NT2/D1 (cell line): ENCODE data around the gene ITPRIP.
A peak's percentile ranks its signal among the peaks of the same experiment; 100 is the strongest.

Experiments used
- DNase-seq: peaks from one replicate; pipeline ENCODE4 v3.0.0-alpha.2; 2011; ENCODE audit warnings: low read depth, low spot score
- H3K27me3 ChIP-seq: 2 replicates; pipeline ENCODE4 v1.6.0; 2011; ENCODE audit warnings: mild to moderate bottlenecking; ENCODE audit not compliant: insufficient read length, insufficient read depth
- H3K36me3 ChIP-seq: 2 replicates; pipeline ENCODE4 v1.6.1; 2011; ENCODE audit warnings: mild to moderate bottlenecking, low read length, mixed read lengths; ENCODE audit not compliant: insufficient read depth, insufficient read length
- H3K4me1 ChIP-seq: 2 replicates; pipeline ENCODE4 v1.5.1; 2011; ENCODE audit not compliant: insufficient read depth, insufficient read length
- H3K4me3 ChIP-seq: 2 replicates; pipeline ENCODE4 v1.5.1; 2011; ENCODE audit warnings: low read depth; ENCODE audit not compliant: insufficient read length
- H3K9ac ChIP-seq: 2 replicates; pipeline ENCODE4 v1.6.0; 2011; ENCODE audit warnings: low read depth; ENCODE audit not compliant: insufficient read length
- H3K9me3 ChIP-seq: 2 replicates; pipeline ENCODE4 v1.5.1; 2011; ENCODE audit warnings: mild to moderate bottlenecking, low read length; ENCODE audit not compliant: insufficient read depth
- SUZ12 ChIP-seq: IDR thresholded peaks from 2 replicates; pipeline ENCODE4 v1.6.1; 2011; ENCODE audit not compliant: insufficient read length, insufficient read depth; ENCODE audit errors: extremely low read depth
- YY1 ChIP-seq: IDR thresholded peaks from 2 replicates; pipeline ENCODE4 v1.6.1; 2011; ENCODE audit not compliant: insufficient read length, insufficient read depth
- ZNF274 ChIP-seq: IDR thresholded peaks from 2 replicates; pipeline ENCODE4 v1.6.1; 2011; ENCODE audit warnings: mild to moderate bottlenecking, low read depth, low read length

Gene ITPRIP

GRCh38 chr10:104328896-104329710 lies 9.2 kb downstream of the ITPRIP start:
- no peak for TF ChIP-seq SUZ12
- no peak for TF ChIP-seq ZNF274
- no peak for TF ChIP-seq YY1
- peak overlapping the region; percentile 65 for H3K9ac ChIP-seq
- no peaks in the 10 kb centered on the region for H3K9me3 ChIP-seq
- H3K4me3 ChIP-seq, result peak overlapping the region; percentile 29
- H3K36me3 ChIP-seq, result peaks cover 23% of the 10 kb centered on the region
- no peak for DNase-seq
- no peaks in the 10 kb centered on the region for H3K27me3 ChIP-seq
- peaks cover 35% of the 10 kb centered on the region for H3K4me1 ChIP-seq

- Histone ChIP-seq H3K9me3 (no peaks in the 10 kb centered on the region), H3K27me3 (no peaks in the 10 kb centered on the region), H3K4me1 (peaks cover 34% of the 10 kb centered on the region), H3K9ac (peak overlapping the region; percentile 65), H3K36me3 (peaks cover 24% of the 10 kb centered on the region), H3K4me3 (peak overlapping the region; percentile 29)
- no peak for DNase-seq
- TF ChIP-seq YY1 (no peak), SUZ12 (no peak)
Observed at GRCh38 chr10:104328646-104328895, 9.7 kb downstream of the ITPRIP start.

DNA sequence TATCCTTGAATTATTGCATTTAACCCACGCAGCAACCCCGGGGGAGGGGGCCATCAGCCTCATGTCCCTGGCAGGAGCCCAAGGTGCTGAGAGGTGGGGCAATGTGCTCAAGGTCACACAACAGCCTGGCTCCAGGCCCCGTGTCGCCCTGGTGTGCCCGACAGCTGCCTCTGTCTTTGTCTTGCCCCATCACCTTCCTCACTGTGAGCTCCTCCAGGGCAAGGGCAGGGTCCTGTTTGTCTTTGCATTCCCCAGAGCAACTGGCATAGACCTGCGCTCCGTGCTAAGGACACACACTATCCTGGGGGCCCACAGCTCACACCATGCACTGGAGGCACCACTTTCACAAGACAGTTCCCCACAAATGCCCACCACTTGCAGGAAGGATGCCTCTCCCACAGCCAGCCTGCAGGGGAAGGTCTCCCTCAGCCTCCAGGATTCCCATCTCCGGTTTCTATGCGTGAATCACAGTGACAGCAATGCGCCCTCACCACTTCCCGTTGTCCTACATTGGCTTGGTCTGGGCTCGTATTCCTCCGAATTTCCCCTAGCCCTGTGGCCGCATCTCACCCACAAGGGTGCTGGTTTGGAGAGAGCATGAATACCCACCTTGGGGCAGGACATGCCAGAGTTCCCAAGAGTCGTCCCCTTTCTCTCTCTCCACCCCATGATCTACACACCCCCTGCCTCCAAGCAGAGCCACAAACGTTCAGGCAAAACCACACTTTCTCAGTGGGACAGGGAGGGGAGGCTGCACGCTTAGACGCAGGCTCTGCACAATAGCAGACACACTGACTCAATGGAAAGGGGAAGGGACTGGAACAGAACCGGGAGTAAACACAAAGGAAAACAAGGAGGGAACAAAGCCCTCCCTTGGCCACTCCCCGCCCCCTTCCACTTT lies 10.3 kb downstream of the ITPRIP start:
- Histone ChIP-seq H3K27me3 (no peaks in the 10 kb centered on the region), H3K4me3 (peak overlapping the region; percentile 29), H3K36me3 (peaks cover 24% of the 10 kb centered on the region), H3K4me1 (peaks cover 32% of the 10 kb centered on the region), H3K9ac (peak overlapping the region; percentile 65), H3K9me3 (no peaks in the 10 kb centered on the region)
- DNase-seq, result no peak
- TF ChIP-seq SUZ12, result no peak
- no peak for TF ChIP-seq ZNF274
- no peak for TF ChIP-seq YY1

GRCh38 chr10:104326991-104327610 lies 11.2 kb downstream of the ITPRIP start:
- Histone ChIP-seq H3K9ac (no peak overlapping the region), H3K4me3 (no peak overlapping the region), H3K9me3 (no peaks in the 10 kb centered on the region), H3K36me3 (peaks cover 25% of the 10 kb centered on the region), H3K27me3 (no peaks in the 10 kb centered on the region), H3K4me1 (peaks cover 37% of the 10 kb centered on the region)
- TF ChIP-seq ZNF274 (no peak), SUZ12 (no peak), YY1 (no peak)
- DNase-seq, result no peak

DNA sequence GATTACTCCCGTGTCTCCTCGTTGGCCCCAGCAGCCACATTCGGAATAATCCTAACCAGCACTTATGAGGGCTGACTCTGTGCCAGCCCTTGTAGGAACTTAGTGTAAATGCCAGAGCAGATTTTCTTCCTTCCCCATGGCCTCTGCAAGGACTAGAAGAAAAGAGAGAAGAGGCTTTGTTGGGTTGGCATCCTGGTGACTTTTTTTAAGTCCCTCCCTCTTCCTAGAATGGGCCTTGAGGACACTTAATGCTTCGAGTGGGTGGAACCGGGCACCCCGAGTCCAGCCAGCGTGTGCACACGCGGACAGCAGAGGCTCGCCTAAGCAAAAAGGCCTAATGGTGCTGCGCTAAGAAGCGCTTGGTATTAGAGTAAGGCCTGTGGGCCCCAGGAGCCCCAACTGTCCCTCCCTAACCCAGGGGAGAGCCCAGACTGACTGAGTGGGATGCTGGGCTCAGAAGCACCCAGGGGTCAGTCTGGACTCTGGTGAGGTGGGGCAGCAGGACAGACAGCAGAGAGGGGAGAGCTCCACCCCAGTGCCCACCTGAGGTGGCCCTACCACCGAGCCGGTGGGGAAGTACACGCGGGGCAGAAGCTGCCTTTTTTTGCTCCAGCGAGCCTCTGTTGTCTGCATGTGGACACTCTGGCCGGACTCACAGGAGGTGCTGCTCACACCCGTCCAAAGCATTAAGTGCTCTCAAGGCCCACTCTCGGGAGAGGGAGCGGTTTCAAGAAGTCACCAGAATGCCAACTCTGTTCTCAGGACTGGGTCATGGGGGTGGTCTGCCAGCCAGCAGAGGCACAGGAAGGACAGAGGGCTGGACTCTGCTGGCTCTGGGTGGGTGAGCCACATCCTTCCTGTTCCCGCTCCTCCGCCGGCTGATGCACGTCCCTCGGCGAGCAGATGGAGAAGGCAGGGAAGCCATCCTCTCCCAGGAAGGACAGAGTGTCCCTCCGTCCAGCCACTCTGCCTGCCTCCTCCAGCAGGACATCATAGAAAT lies 12.5 kb downstream of the ITPRIP start:
- no peaks in the 10 kb centered on the region for H3K27me3 ChIP-seq
- no peaks in the 10 kb centered on the region for H3K9me3 ChIP-seq
- H3K36me3 ChIP-seq, result peaks cover 30% of the 10 kb centered on the region
- TF ChIP-seq SUZ12 (no peak), YY1 (no peak), ZNF274 (no peak)
- peaks cover 34% of the 10 kb centered on the region for H3K4me1 ChIP-seq
- H3K4me3 ChIP-seq, result no peak overlapping the region
- no peak for DNase-seq
- no peak overlapping the region for H3K9ac ChIP-seq

DNA sequence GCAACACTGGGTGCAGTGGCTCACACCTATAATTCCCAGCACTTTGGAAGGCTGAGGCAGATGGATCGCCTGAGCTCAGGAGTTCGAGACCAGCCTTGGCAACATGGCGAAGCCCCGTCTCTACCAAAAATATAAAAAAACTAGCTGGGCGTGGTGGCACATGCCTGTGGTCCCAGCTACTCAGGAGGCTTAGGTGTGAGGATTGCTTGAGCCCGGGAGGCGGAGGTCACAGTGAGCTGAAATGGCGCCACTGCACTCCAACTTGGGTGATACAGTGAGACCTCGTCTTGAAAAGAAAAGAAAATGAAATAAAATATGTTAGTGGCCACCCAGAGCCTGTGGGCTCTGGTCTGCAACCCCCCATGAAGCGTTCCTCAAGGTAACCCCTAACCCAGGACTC lies 13.3 kb downstream of the ITPRIP start:
- TF ChIP-seq SUZ12 (no peak), YY1 (no peak), ZNF274 (no peak)
- Histone ChIP-seq H3K9me3 (no peaks in the 10 kb centered on the region), H3K9ac (no peak overlapping the region), H3K4me3 (no peak overlapping the region), H3K27me3 (no peaks in the 10 kb centered on the region), H3K4me1 (peaks cover 32% of the 10 kb centered on the region), H3K36me3 (peaks cover 30% of the 10 kb centered on the region)
- DNase-seq, result no peak
